HepG2 (cell line): ENCODE data around the gene DCLK1. TPM values are rescaled to one million over a fixed set of nuclear protein-coding genes. Genes with fewer than 3 reads are reported as not detected.

Experiments used
- ATAC-seq: fragments of 200-7000 bp; cut with Tn5 transposase; 3 replicates; pipeline ENCODE4 v1.9.1; 2020; ENCODE audit warnings: mild to moderate bottlenecking, moderate library complexity
- BruUV-seq: library from RNA; stranded (reverse); fragments of 400-500 nt; replicated peaks from 2 replicates; lab custom pipeline; 2021; lab: Mats Ljungman, UMichigan
- CTCF ChIA-PET: fragments of 300-600 bp; formaldehyde crosslinking; extraction: SDS; loops from one replicate; lab custom pipeline; 2021; ENCODE audit warnings: low total read pairs, inconsistent platforms, low intra/inter-chr PET ratio; lab: Yijun Ruan, JAX
- POLR2A ChIA-PET: fragments of 350-600 bp; sonication (Branson Sonifier 250); formaldehyde crosslinking; loops from one replicate; lab custom pipeline; 2020; ENCODE audit warnings: antibody characterized with exemption, inconsistent platforms; lab: Yijun Ruan, JAX
- DNase-seq: peaks from one replicate; pipeline ENCODE4 v3.0.0-alpha.2; 2015; ENCODE audit warnings: low spot score
- FAIRE-seq: peaks from 3 replicates; lab custom pipeline; 2011; peaks lifted over from hg19 to GRCh38; lab: Jason Lieb, UNC
- H2AFZ ChIP-seq: one replicate; pipeline ENCODE4 v1.6.1; 2011; ENCODE audit warnings: low read length, inconsistent platforms
- H3K27ac ChIP-seq: fragments of 300-600 bp; 3 replicates; pipeline ENCODE4 v1.8.0; 2011; ENCODE audit warnings: mixed run types, mild to moderate bottlenecking, mixed read lengths, low read length, inconsistent platforms; ENCODE audit not compliant: insufficient read depth; ENCODE audit errors: extremely low read length
- H3K27me3 ChIP-seq, 2 experiments: fragments of 200-600 bp in 1 of 2; 2 replicates in 1 of 2; 3 replicates in 1 of 2; pipeline versions ENCODE4 v1.6.0 to v1.8.0; 2011; ENCODE audit warnings: low read length in 2 of 2, mild to moderate bottlenecking in 2 of 2, moderate library complexity in 2 of 2, inconsistent platforms in 1 of 2; ENCODE audit not compliant: insufficient read depth in 2 of 2, control insufficient read depth in 1 of 2
- H3K36me3 ChIP-seq, 2 experiments: fragments of 200-600 bp in 1 of 2; replicated peaks in 1 of 2; 2 replicates in 1 of 2; 3 replicates in 1 of 2; pipeline versions ENCODE4 v1.5.1 to v1.8.0; 2011; ENCODE audit warnings: low read length in 2 of 2, inconsistent platforms in 1 of 2; ENCODE audit not compliant: insufficient read depth in 2 of 2, control insufficient read depth in 1 of 2
- H3K4me1 ChIP-seq: 2 replicates; pipeline ENCODE4 v1.5.1; 2012; ENCODE audit warnings: low read length, inconsistent platforms; ENCODE audit not compliant: insufficient read depth
- H3K4me2 ChIP-seq: 2 replicates; pipeline ENCODE4 v1.6.0; 2011; ENCODE audit warnings: low read depth, low read length, inconsistent platforms
- H3K4me3 ChIP-seq, 3 experiments: fragments of 200-600 bp in 1 of 3; sonication (generic), shearing (Covaris generic) in 1 of 3; replicated peaks in 1 of 3; 2 replicates each; pipeline ENCODE4 v1.5.1; 2011 to 2016; ENCODE audit warnings: low read length in 3 of 3, inconsistent platforms in 2 of 3, low read depth in 2 of 3, mild to moderate bottlenecking in 2 of 3, control low read depth in 1 of 3, mixed read lengths in 1 of 3; ENCODE audit not compliant: insufficient read depth in 1 of 3
- H3K79me2 ChIP-seq: one replicate; pipeline ENCODE4 v1.6.1; 2011; ENCODE audit warnings: low read length, inconsistent platforms; ENCODE audit not compliant: insufficient read depth
- H3K9ac ChIP-seq: 2 replicates; pipeline ENCODE4 v1.6.0; 2011; ENCODE audit warnings: mild to moderate bottlenecking, low read depth, low read length, inconsistent platforms; ENCODE audit not compliant: insufficient read depth
- H3K9me3 ChIP-seq: 2 replicates; pipeline ENCODE4 v1.5.1; 2012; ENCODE audit warnings: mild to moderate bottlenecking, low read length
- H4K20me1 ChIP-seq: 2 replicates; pipeline ENCODE4 v1.6.0; 2011; ENCODE audit warnings: inconsistent platforms, mild to moderate bottlenecking, low read length, moderate library complexity; ENCODE audit not compliant: insufficient read depth
- CEBPB ChIP-seq: IDR thresholded peaks from 2 replicates; pipeline ENCODE4 v1.6.1; 2011; ENCODE audit warnings: low read depth, low read length, improper control_type of control experiment, borderline replicate concordance
- KAT8 ChIP-seq: IDR thresholded peaks from 2 replicates; pipeline ENCODE4 v1.6.1; 2016; ENCODE audit warnings: missing genetic modification reagents, missing compliant biosample characterization
- POGZ ChIP-seq: sonication (generic); formaldehyde crosslinking; IDR thresholded peaks from 2 replicates; pipeline ENCODE4 v1.4.0; 2020; ENCODE audit warnings: mild to moderate bottlenecking, missing genetic modification reagents
- SIN3A ChIP-seq: IDR thresholded peaks from 2 replicates; pipeline ENCODE4 v1.6.1; 2011; ENCODE audit warnings: low read depth, mild to moderate bottlenecking, control low read depth, low read length, borderline replicate concordance
- SMAD1 ChIP-seq: sonication (generic); formaldehyde crosslinking; IDR thresholded peaks from 2 replicates; pipeline ENCODE4 v1.4.0; 2020; ENCODE audit warnings: missing genetic modification reagents, low read depth, mild to moderate bottlenecking, borderline replicate concordance
- TBP ChIP-seq: sonication (generic); formaldehyde crosslinking; IDR thresholded peaks from 2 replicates; pipeline ENCODE4 v1.5.0; 2020; ENCODE audit warnings: missing genetic modification reagents
- TMF1 ChIP-seq: sonication (generic); formaldehyde crosslinking; IDR thresholded peaks from 2 replicates; pipeline ENCODE4 v1.8.1; 2022; ENCODE audit warnings: low read depth, missing genetic modification reagents
- ZFYVE20 ChIP-seq: sonication (generic); formaldehyde crosslinking; IDR thresholded peaks from 2 replicates; pipeline ENCODE4 v1.8.0; 2023; ENCODE audit warnings: low read depth, mild to moderate bottlenecking, moderate library complexity, missing genetic modification reagents, borderline replicate concordance
- ZNF761 ChIP-seq: sonication (generic); formaldehyde crosslinking; conservative IDR thresholded peaks from 2 replicates; pipeline ENCODE4 v1.4.0; 2020; ENCODE audit warnings: mild to moderate bottlenecking, missing genetic modification reagents
- ZNF850 ChIP-seq: sonication (generic); formaldehyde crosslinking; conservative IDR thresholded peaks from 2 replicates; pipeline ENCODE4 v1.9.0; 2021; ENCODE audit warnings: mild to moderate bottlenecking, missing genetic modification reagents
- WGBS: methylation state at CpG from one replicate; pipeline ENCODE4 v1.1.6; 2017; ENCODE audit warnings: low lambda C conversion rate; 5-methylcytosine and 5-hydroxymethylcytosine counted together
- in situ Hi-C: cut with HindIII; loops from 2 replicates; pipeline ENCODE4 v1.10.0; 2017; ENCODE audit warnings: low pct_unique_long_range_greater_than_20kb; ENCODE audit not compliant: extremely low pct_ligation_motif_present
- intact Hi-C: fragments of 100-400 bp; cut with micrococcal nuclease; formaldehyde crosslinking; loops from one replicate; pipeline ENCODE4 v1.10.0; 2022; ENCODE audit not compliant: unreplicated experiment
- polyA plus RNA-seq, 8 experiments: library from polyadenylated mRNA; depleted of rRNA in 3 of 8; stranded (reverse) in 7 of 8; unstranded in 1 of 8; fragments of >200 nt; fragmentation: Illumina TruSeq in 4 of 8; extraction: Trizol in 4 of 8; gene quantifications; 2 replicates each; pipeline versions ENCODE4 v1.2.1 to v1.2.3, GENCODE V29; 2011 to 2016; ENCODE audit warnings: low read depth in 4 of 8, missing spikeins in 1 of 8, mixed read lengths in 1 of 8; ENCODE audit not compliant: insufficient read depth in 1 of 8
- total RNA-seq, 5 experiments: library from RNA; depleted of rRNA; stranded (reverse); fragments of >200 nt; fragmentation: Illumina TruSeq; extraction: Trizol; gene quantifications; 2 replicates each; pipeline ENCODE4 v1.2.3, GENCODE V29; 2016; ENCODE audit warnings: low read depth in 1 of 5
- TF ChIP-seq, protein P1 (sequence below): sonication (generic); formaldehyde crosslinking; IDR thresholded peaks from 2 replicates; pipeline ENCODE4 v1.5.1; 2020; ENCODE audit warnings: missing genetic modification reagents, mild to moderate bottlenecking, borderline replicate concordance

Gene DCLK1
- total and polyA plus RNA-seq, 2 of the 13 experiments (the other 11 are each of a cell fraction or from before 2014, with no cell fraction given), result not detected

DNA sequence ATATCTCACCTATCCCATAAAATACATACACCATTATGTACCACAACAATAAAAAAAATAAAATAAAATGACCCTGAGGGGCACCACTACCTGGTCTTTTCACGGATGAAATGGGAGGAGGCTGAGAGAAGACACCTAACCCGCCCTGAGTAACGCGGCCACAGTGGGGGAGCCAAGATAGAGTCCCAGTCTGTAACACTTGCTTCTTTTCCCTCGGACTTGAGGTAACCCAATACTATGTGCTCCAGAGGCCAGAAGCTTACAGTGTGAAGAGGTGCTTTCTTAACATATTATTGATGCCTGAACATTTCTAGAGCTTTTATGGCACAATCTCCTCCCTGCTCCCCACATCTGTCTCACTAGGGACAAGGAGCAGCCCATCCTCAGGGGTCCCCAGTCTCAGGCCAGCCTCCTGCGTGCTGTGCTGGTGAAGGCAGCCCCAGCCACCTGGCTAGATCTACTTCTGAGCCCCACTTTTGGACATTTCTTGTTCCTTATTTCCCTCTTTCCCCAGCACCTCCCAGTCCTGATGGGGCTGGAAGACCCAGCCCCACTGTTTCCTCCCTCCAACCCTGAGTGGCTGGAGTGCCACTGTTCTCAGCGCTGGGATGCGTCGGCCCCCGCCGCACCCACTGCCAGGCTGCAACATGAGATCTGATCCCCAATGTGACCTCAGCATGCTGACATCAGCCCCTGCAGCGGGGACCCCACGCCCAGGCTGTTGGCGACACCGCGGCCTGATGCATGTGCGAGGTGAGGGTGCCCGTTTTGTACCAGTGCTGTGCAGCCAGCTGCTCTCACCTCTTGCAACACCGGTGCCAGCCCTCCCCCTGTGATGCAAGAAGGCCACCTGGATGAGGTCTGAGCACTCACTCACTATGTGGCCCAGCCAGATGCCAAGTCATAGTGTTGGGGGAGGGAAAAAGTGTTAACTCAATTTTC lies 143.3 kb downstream of the DCLK1 start:
- in situ Hi-C loops, result loop anchor here (25.0 kb wide), 1 partner anchor 749 kb away; no protein-coding TSS in a partner anchor
- CTCF ChIA-PET, result no interaction called here

DNA sequence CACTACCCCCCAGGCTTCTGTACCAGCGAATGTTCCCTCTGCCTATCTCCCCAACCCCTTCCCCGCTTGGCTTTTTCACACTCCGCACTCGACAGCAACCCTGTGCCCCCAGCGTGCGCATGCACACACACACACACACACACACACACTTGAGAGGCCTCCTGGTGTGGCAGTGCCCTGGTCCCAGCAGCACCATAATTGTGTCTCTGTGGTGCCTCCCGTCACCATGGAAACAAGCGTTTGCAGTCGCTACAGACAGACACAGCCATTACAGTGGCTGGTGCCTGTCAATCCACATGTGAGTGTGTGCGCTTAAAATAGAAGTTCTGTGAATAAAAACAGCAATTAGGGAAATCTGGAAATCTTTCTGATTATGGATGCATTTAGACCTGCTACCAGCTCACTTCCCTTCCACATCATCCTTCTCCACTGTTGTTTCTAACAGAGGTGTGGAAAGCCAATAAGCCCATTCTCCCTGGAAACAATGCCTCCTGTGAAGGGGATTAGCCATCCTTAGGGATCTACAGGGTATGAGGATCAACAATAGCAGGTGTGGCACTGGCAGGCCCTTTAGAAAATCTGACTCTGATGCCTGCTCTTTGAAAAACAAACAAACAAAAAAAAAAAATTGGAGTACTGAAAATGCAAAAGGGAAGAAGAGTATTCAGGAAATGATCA lies 146.3 kb downstream of the DCLK1 start:
- FAIRE-seq (no peak), DNase-seq (no peak), ATAC-seq (no peak)
- no peaks in the 10 kb centered on the region for H3K79me2 ChIP-seq
- no peak overlapping the region for H3K9ac ChIP-seq
- in situ Hi-C loops, result loop anchor here (25.0 kb wide), 1 partner anchor 752 kb away; no protein-coding TSS in a partner anchor
- no peak overlapping the region for H3K4me2 ChIP-seq
- 25% methylated on average over 10 of the region's 10 CpGs for WGBS
- no peak overlapping the region for H3K4me3 ChIP-seq
- no peak overlapping the region for H2AFZ ChIP-seq
- POLR2A ChIA-PET, result no interaction called here
- no peaks in the 10 kb centered on the region for H3K27me3 ChIP-seq
- no peaks in the 10 kb centered on the region for H4K20me1 ChIP-seq
- intact Hi-C loops, result no loop called here
- H3K9me3 ChIP-seq, result no peaks in the 10 kb centered on the region
- H3K27ac ChIP-seq, result no peak overlapping the region
- BruUV-seq, result no TSS peak
- no peaks in the 10 kb centered on the region for H3K4me1 ChIP-seq
- CTCF ChIA-PET, result no interaction called here
- H3K36me3 ChIP-seq, result no peaks in the 10 kb centered on the region
- TF ChIP-seq KAT8 (CRISPR knock-in tag) (no peak), ZFYVE20 (CRISPR knock-in tag) (no peak), SMAD1 (CRISPR knock-in tag) (no peak), ZNF850 (CRISPR knock-in tag) (no peak), POGZ (CRISPR knock-in tag) (no peak), TMF1 (CRISPR knock-in tag) (no peak), TBP (no peak), ZNF761 (no peak)
- TF ChIP-seq, protein P1, sequence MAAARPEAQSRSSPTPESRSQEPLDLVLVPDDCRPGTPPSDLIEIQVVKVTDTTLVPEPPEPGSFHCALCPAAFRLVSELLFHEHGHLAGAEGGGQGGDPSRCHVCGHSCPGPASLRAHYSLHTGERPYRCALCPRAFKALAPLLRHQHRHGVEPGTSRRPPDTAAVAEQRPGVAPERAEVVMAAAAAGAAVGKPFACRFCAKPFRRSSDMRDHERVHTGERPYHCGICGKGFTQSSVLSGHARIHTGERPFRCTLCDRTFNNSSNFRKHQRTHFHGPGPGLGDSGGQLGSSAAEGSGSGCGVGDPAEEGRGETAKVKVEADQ (CRISPR knock-in tag), result no peak

More for the DNA sequence above, 143.3 kb downstream of the DCLK1 start:
- TF ChIP-seq SIN3A (no peak), CEBPB (0 out of 2 replicates have a peak, but pooled peaks have one; percentile 2)
- Histone ChIP-seq H4K20me1 (no peaks in the 10 kb centered on the region), H3K27me3 (no peaks in the 10 kb centered on the region), H2AFZ (no peak overlapping the region), H3K4me3 (no peak overlapping the region), H3K9ac (no peak overlapping the region), H3K36me3 (no peaks in the 10 kb centered on the region), H3K79me2 (no peaks in the 10 kb centered on the region), H3K27ac (no peak overlapping the region), H3K4me2 (no peak overlapping the region), H3K9me3 (no peaks in the 10 kb centered on the region), H3K4me1 (no peaks in the 10 kb centered on the region)
- FAIRE-seq (no peak), ATAC-seq (no peak), DNase-seq (no peak)
- POLR2A ChIA-PET, result no interaction called here
- BruUV-seq, result no TSS peak
- intact Hi-C loops, result no loop called here
- 2% methylated on average over 10 of the region's 19 CpGs for WGBS
